Stimulated activated naive CD4-positive, alpha-beta T cell (primary cell): ENCODE results near the gene SSC4D.
"Not testable (repeated sequence)": the region's sequence is repeated elsewhere in the genome, so short reads cannot be mapped to it uniquely, and the experiment has no call there.

Experiments
- DNase-seq, 6 experiments: peaks; one replicate each; lab custom pipeline; 2025; lab: John Stamatoyannopoulos, UW

The SSC4D gene

GRCh38 chr7:76421097-76421496, 11.6 kb upstream of the SSC4D start:
- not testable (repeated sequence) for DNase-seq

GRCh38 chr7:76417654-76418310, 8.3 kb upstream of the SSC4D start:
- DNase-seq, result not testable (repeated sequence)

- no peak for DNase-seq
Observed at GRCh38 chr7:76412249-76412648, 2.8 kb upstream of the SSC4D start.

GRCh38 chr7:76411626-76412025, 2.1 kb upstream of the SSC4D start:
- no peak for DNase-seq

- no peak for DNase-seq
Observed at GRCh38 chr7:76408121-76408560, 1.4 kb downstream of the SSC4D start.

GRCh38 chr7:76407718-76408117, 1.8 kb downstream of the SSC4D start:
- no peak for DNase-seq

GRCh38 chr7:76405738-76406137, 3.8 kb downstream of the SSC4D start:
- no peak for DNase-seq

GRCh38 chr7:76403780-76404494, 5.6 kb downstream of the SSC4D start:
- no peak for DNase-seq

GRCh38 chr7:76403097-76403496, 6.4 kb downstream of the SSC4D start:
- not testable (repeated sequence) for DNase-seq

- DNase-seq, result no peak
Observed at GRCh38 chr7:76400248-76400647, 9.2 kb downstream of the SSC4D start.

GRCh38 chr7:76397409-76398183, 11.9 kb downstream of the SSC4D start:
- DNase-seq, result peak; percentile 53 to 83 (median 78)

- no peak for DNase-seq
Observed at GRCh38 chr7:76396864-76397263, 12.6 kb downstream of the SSC4D start.

GRCh38 chr7:76395965-76396726, 13.4 kb downstream of the SSC4D start:
- no peak for DNase-seq

GRCh38 chr7:76395605-76395964, 13.9 kb downstream of the SSC4D start:
- DNase-seq, result not testable (repeated sequence)

GRCh38 chr7:76394957-76395356, 14.5 kb downstream of the SSC4D start:
- DNase-seq, result no peak

- peak; percentile 85 to 92 (median 88) for DNase-seq
Observed at GRCh38 chr7:76393116-76394031, 16.1 kb downstream of the SSC4D start.

GRCh38 chr7:76392531-76393115, 16.9 kb downstream of the SSC4D start:
- DNase-seq, result no peak

GRCh38 chr7:76390092-76390491, 19.4 kb downstream of the SSC4D start:
- no peak for DNase-seq

- DNase-seq, result not testable (repeated sequence)
Observed at GRCh38 chr7:76387789-76388188, 21.7 kb downstream of the SSC4D start.

GRCh38 chr7:76386691-76387260, 22.7 kb downstream of the SSC4D start:
- DNase-seq, result no peak
